B cell (primary cell): ENCODE results near the gene KCNIP1.

Experiments used
- CTCF ChIP-seq: fragments of 200-600 bp; IDR thresholded peaks from one replicate; pipeline ENCODE4 v1.8.0; 2022; ENCODE audit warnings: antibody characterized with exemption, mild to moderate bottlenecking
- EZH2 ChIP-seq: IDR thresholded peaks from 2 replicates; pipeline ENCODE4 v1.6.1; 2012; ENCODE audit warnings: borderline replicate concordance, low read depth, mild to moderate bottlenecking, moderate library complexity, low read length; ENCODE audit not compliant: insufficient read depth, poor library complexity, severe bottlenecking

- TF ChIP-seq CTCF = no peak
- no peak for TF ChIP-seq EZH2
These were observed 2.5 kb upstream of the KCNIP1 start for GRCh38 chr5:170501361-170501760.
